Endothelial cell of umbilical vein (primary cell): ENCODE results near the gene SERGEF. TPM values are rescaled to one million over a fixed set of nuclear protein-coding genes. Genes with fewer than 3 reads are reported as not detected.

Source experiments
- BruUV-seq: library from RNA; stranded (reverse); fragments of 400-500 nt; replicated peaks from 2 replicates; lab custom pipeline; 2021; lab: Mats Ljungman, UMichigan
- CTCF ChIA-PET: fragments of 300-600, 350-600 bp; sonication (Branson Sonifier 250); formaldehyde crosslinking; loops from one replicate; lab custom pipeline; 2021; ENCODE audit warnings: antibody characterized with exemption, inconsistent platforms; lab: Charles Lee
- POLR2A ChIA-PET: fragments of 300-600, 350-600 bp; sonication (Branson Sonifier 250); formaldehyde crosslinking; loops from one replicate; lab custom pipeline; 2021; ENCODE audit warnings: antibody characterized with exemption, inconsistent platforms; lab: Charles Lee
- DNase-seq: peaks from one replicate; pipeline ENCODE4 v3.0.0-alpha.2; 2011; ENCODE audit warnings: low read depth, low spot score
- FAIRE-seq: peaks from 2 replicates; lab custom pipeline; 2011; peaks lifted over from hg19 to GRCh38; lab: Jason Lieb, UNC
- H2AFZ ChIP-seq: 2 replicates; pipeline ENCODE4 v1.6.0; 2012; ENCODE audit warnings: low read depth, low read length, control low read depth, inconsistent platforms
- H3K27ac ChIP-seq: 2 replicates; pipeline ENCODE4 v1.5.1; 2011; ENCODE audit warnings: low read depth, mild to moderate bottlenecking, control low read depth, low read length, moderate library complexity; ENCODE audit not compliant: insufficient read depth
- H3K27me3 ChIP-seq, 2 experiments: 2 replicates each; pipeline versions ENCODE4 v1.6.0 to v1.6.1; 2011; ENCODE audit warnings: low read length in 2 of 2, mixed read lengths in 1 of 2; ENCODE audit not compliant: control insufficient read depth in 2 of 2, insufficient read depth in 2 of 2
- H3K36me3 ChIP-seq, 2 experiments: 2 replicates in 1 of 2; 3 replicates in 1 of 2; pipeline ENCODE4 v1.5.1; 2011; ENCODE audit warnings: low read length in 2 of 2, mild to moderate bottlenecking in 1 of 2, moderate library complexity in 1 of 2; ENCODE audit not compliant: control insufficient read depth in 2 of 2, insufficient read depth in 2 of 2; ENCODE audit errors: extremely low read depth in 1 of 2
- H3K4me1 ChIP-seq: 3 replicates; pipeline ENCODE4 v1.5.1; 2011; ENCODE audit warnings: mild to moderate bottlenecking, low read length; ENCODE audit not compliant: control insufficient read depth, insufficient read depth; ENCODE audit errors: extremely low read depth
- H3K4me2 ChIP-seq: 2 replicates; pipeline ENCODE4 v1.6.1; 2011; ENCODE audit warnings: low read length, control low read depth, mixed read lengths; ENCODE audit not compliant: insufficient read depth
- H3K4me3 ChIP-seq, 3 experiments: fragments of 200-600 bp in 1 of 3; sonication (generic), shearing (Covaris generic) in 1 of 3; replicated peaks in 1 of 3; 2 replicates each; pipeline ENCODE4 v1.5.1; 2011 to 2016; ENCODE audit warnings: control low read depth in 3 of 3, low read length in 3 of 3, mild to moderate bottlenecking in 2 of 3, inconsistent platforms in 1 of 3, low read depth in 1 of 3, moderate library complexity in 1 of 3; ENCODE audit not compliant: insufficient read depth in 1 of 3
- H3K79me2 ChIP-seq: 2 replicates; pipeline ENCODE4 v1.6.0; 2012; ENCODE audit warnings: low read length, inconsistent platforms; ENCODE audit not compliant: control insufficient read depth, insufficient read depth
- H3K9ac ChIP-seq: replicated peaks from 2 replicates; pipeline ENCODE3; 2011; ENCODE audit warnings: low read length, control low read depth; ENCODE audit not compliant: insufficient read depth; ENCODE audit errors: extremely low read depth
- H3K9me1 ChIP-seq: replicated peaks from 3 replicates; pipeline ENCODE4 v1.6.0; 2011; ENCODE audit warnings: mild to moderate bottlenecking, low read length; ENCODE audit not compliant: control insufficient read depth, insufficient read depth; ENCODE audit errors: extremely low read depth
- H3K9me3 ChIP-seq: replicated peaks from 2 replicates; pipeline ENCODE4 v1.5.1; 2012; ENCODE audit warnings: low read length, inconsistent platforms; ENCODE audit not compliant: control insufficient read depth, insufficient read depth
- H4K20me1 ChIP-seq: replicated peaks from 2 replicates; pipeline ENCODE3; 2011; ENCODE audit warnings: mild to moderate bottlenecking, low read length; ENCODE audit not compliant: control insufficient read depth, insufficient read depth; ENCODE audit errors: extremely low read depth
- EZH2 ChIP-seq: IDR thresholded peaks from 2 replicates; pipeline ENCODE4 v1.6.1; 2012; ENCODE audit warnings: borderline replicate concordance, low read depth, mild to moderate bottlenecking, moderate library complexity, low read length, inconsistent platforms; ENCODE audit not compliant: severe bottlenecking
- FOS ChIP-seq: IDR thresholded peaks from 2 replicates; pipeline ENCODE4 v1.6.1; 2011; ENCODE audit warnings: mild to moderate bottlenecking, low read length, moderate library complexity, borderline replicate concordance; ENCODE audit not compliant: insufficient read depth
- GATA2 ChIP-seq: IDR thresholded peaks from 2 replicates; pipeline ENCODE4 v1.7.0; 2011; ENCODE audit warnings: low read depth, mild to moderate bottlenecking, moderate library complexity, mixed read lengths, low read length; ENCODE audit not compliant: insufficient read length, insufficient read depth
- JUN ChIP-seq: IDR thresholded peaks from 2 replicates; pipeline ENCODE4 v1.6.1; 2011; ENCODE audit warnings: borderline replicate concordance, low read depth; ENCODE audit not compliant: insufficient read length, insufficient read depth
- MYC ChIP-seq: IDR thresholded peaks from one replicate; pipeline ENCODE4 v1.6.1; 2011; ENCODE audit warnings: mild to moderate bottlenecking, low read depth, low read length
- POLR2A ChIP-seq: IDR thresholded peaks from 2 replicates; pipeline ENCODE4 v1.6.1; 2012; ENCODE audit warnings: low read depth, mild to moderate bottlenecking, control low read depth, low read length
- POLR2AphosphoS5 ChIP-seq: IDR thresholded peaks from 2 replicates; pipeline ENCODE4 v1.6.1; 2012; ENCODE audit warnings: low read depth, mild to moderate bottlenecking, control low read depth, low read length, moderate library complexity; ENCODE audit not compliant: insufficient read depth
- dilution Hi-C: fragments of 300-500 bp; cut with MboI; formaldehyde crosslinking; loops from one replicate; pipeline ENCODE4 v1.15.0; 2019; ENCODE audit warnings: low sequenced_read_pairs; ENCODE audit not compliant: extremely low pct_ligation_motif_present
- intact Hi-C: fragments of 100-400 bp; cut with micrococcal nuclease; formaldehyde crosslinking; loops from one replicate; pipeline ENCODE4 v1.10.0; 2022
- polyA plus RNA-seq, 4 experiments: library from polyadenylated mRNA; depleted of rRNA in 3 of 4; stranded (reverse) in 3 of 4; unstranded in 1 of 4; fragments of >200 nt; gene quantifications; 2 replicates each; pipeline versions ENCODE4 v1.2.1 to v1.2.3, GENCODE V29; 2011 to 2012; ENCODE audit warnings: missing spikeins in 1 of 4
- total RNA-seq: library from RNA; stranded (reverse); gene quantifications from 2 replicates; pipeline ENCODE4 v1.2.3, GENCODE V29; 2021
- TF ChIP-seq, protein P1 (sequence below), 2 donors: IDR thresholded peaks; 1 replicate in 1 of 2; 2 replicates in 1 of 2; pipeline ENCODE4 v1.5.1; 2011; ENCODE audit warnings: low read length in 2 of 2, mild to moderate bottlenecking in 2 of 2, moderate library complexity in 2 of 2, control low read depth in 1 of 2, inconsistent platforms in 1 of 2, low read depth in 1 of 2; ENCODE audit not compliant: insufficient read depth in 1 of 2; ENCODE audit errors: extremely low read depth in 1 of 2
- TF ChIP-seq, protein P2 (sequence below): IDR thresholded peaks from 2 replicates; pipeline ENCODE4 v1.6.1; 2011; ENCODE audit not compliant: insufficient read depth, insufficient read length

The SERGEF gene
- total and polyA plus RNA-seq, 2 donors (not counting 3 experiments of a cell fraction or from before 2014, with no cell fraction given): 8.7 to 16.7 TPM

DNA sequence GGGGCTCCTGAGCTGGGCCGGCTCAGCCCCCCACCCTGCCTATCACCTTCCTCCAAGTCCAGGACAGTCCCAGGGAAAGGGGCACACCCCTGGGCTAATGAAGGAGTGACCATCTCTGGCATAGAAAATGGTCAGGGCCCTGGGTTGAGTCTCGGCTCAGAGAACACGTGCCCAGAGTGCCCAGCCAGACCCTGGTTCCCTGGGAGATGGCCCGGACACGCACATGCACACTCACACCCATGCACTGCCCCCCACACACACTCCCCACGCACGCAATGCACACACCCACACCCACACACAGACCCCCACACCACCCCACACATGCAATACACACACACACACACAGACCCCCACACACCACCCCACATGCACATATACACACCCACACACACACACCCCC is 249.6 kb downstream of the SERGEF start:
- no peak for TF ChIP-seq GATA2
- TF ChIP-seq POLR2AphosphoS5: no peak
- no peak for TF ChIP-seq EZH2
- TF ChIP-seq, protein P1, sequence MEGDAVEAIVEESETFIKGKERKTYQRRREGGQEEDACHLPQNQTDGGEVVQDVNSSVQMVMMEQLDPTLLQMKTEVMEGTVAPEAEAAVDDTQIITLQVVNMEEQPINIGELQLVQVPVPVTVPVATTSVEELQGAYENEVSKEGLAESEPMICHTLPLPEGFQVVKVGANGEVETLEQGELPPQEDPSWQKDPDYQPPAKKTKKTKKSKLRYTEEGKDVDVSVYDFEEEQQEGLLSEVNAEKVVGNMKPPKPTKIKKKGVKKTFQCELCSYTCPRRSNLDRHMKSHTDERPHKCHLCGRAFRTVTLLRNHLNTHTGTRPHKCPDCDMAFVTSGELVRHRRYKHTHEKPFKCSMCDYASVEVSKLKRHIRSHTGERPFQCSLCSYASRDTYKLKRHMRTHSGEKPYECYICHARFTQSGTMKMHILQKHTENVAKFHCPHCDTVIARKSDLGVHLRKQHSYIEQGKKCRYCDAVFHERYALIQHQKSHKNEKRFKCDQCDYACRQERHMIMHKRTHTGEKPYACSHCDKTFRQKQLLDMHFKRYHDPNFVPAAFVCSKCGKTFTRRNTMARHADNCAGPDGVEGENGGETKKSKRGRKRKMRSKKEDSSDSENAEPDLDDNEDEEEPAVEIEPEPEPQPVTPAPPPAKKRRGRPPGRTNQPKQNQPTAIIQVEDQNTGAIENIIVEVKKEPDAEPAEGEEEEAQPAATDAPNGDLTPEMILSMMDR (IDR thresholded peaks at IDR 0.05; ENCODE audit: extremely low read depth in 1 of 2, insufficient read depth in 1 of 2, low read depth in 1 of 2, low read length in 2 of 2): no peak
- TF ChIP-seq FOS: no peak
- TF ChIP-seq POLR2A: no peak
- no peak for TF ChIP-seq MYC
- TF ChIP-seq JUN: no peak
- TF ChIP-seq, protein P2, sequence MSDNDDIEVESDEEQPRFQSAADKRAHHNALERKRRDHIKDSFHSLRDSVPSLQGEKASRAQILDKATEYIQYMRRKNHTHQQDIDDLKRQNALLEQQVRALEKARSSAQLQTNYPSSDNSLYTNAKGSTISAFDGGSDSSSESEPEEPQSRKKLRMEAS: no peak
- intact Hi-C loops: no loop called here
- no peak overlapping the region for H3K4me2 ChIP-seq
- no peaks in the 10 kb centered on the region for H3K79me2 ChIP-seq
- ChIA-PET CTCF (no interaction called here), POLR2A (no interaction called here)
- no peaks in the 10 kb centered on the region for H4K20me1 ChIP-seq
- BruUV-seq: no TSS peak
- DNase-seq (no peak), FAIRE-seq (no peak)
- no peak overlapping the region for H3K9ac ChIP-seq
- H3K27me3 ChIP-seq: no peaks in the 10 kb centered on the region
- H3K4me1 ChIP-seq: no peaks in the 10 kb centered on the region
- H3K27ac ChIP-seq: no peak overlapping the region
- H2AFZ ChIP-seq: no peak overlapping the region
- H3K36me3 ChIP-seq: no peaks in the 10 kb centered on the region
- dilution Hi-C loops: no loop called here
- no peak overlapping the region for H3K4me3 ChIP-seq
- no peaks in the 10 kb centered on the region for H3K9me1 ChIP-seq
- no peaks in the 10 kb centered on the region for H3K9me3 ChIP-seq
